PC-3 (cell line): ENCODE measurements around the gene TSPAN9. TPM values are rescaled to one million over a fixed set of nuclear protein-coding genes. Genes with fewer than 3 reads are reported as not detected.

Experiments
- ATAC-seq: fragments of 200-7000 bp; cut with Tn5 transposase; 2 replicates; pipeline ENCODE4 v1.9.1; 2020; ENCODE audit warnings: mild to moderate bottlenecking, moderate library complexity
- BruUV-seq: library from RNA; stranded (reverse); fragments of 400-500 nt; replicated peaks from 2 replicates; lab custom pipeline; 2021; lab: Mats Ljungman, UMichigan
- CTCF ChIA-PET: fragments of 300-600 bp; sonication (Branson Sonifier 250); formaldehyde crosslinking; loops from one replicate; lab custom pipeline; 2022; ENCODE audit warnings: antibody characterized with exemption; lab: Charles Lee
- POLR2A ChIA-PET: fragments of 300-600 bp; sonication (Branson Sonifier 250); formaldehyde crosslinking; loops from one replicate; lab custom pipeline; 2022; ENCODE audit warnings: antibody characterized with exemption; ENCODE audit not compliant: unreplicated experiment; lab: Charles Lee
- DNase-seq: peaks from one replicate; pipeline ENCODE4 v3.0.0-alpha.2; 2015
- H2AFZ ChIP-seq: fragments of 300-600 bp; sonication (generic); 2 replicates; pipeline ENCODE4 v1.6.0; 2016; ENCODE audit warnings: antibody characterized with exemption, low read length
- H3F3A ChIP-seq: fragments of 300-600 bp; sonication (generic); one replicate; pipeline ENCODE4 v1.6.0; 2017; ENCODE audit warnings: antibody characterized with exemption, low read length, control low read depth, mild to moderate bottlenecking; ENCODE audit not compliant: unreplicated experiment
- H3K27ac ChIP-seq: fragments of 300-600 bp; sonication (generic); 2 replicates; pipeline ENCODE4 v1.5.1; 2016; ENCODE audit warnings: mild to moderate bottlenecking, low read length
- H3K27me3 ChIP-seq: fragments of 300-600 bp; sonication (generic); 2 replicates; pipeline ENCODE4 v1.6.1; 2016; ENCODE audit warnings: low read length, mixed read lengths
- H3K36me3 ChIP-seq: fragments of 300-600 bp; sonication (generic); 2 replicates; pipeline ENCODE4 v1.6.1; 2016; ENCODE audit warnings: low read depth, mixed run types, low read length, mixed read lengths
- H3K4me1 ChIP-seq: fragments of 300-600 bp; sonication (generic); 2 replicates; pipeline ENCODE4 v1.5.1; 2016; ENCODE audit warnings: low read length; ENCODE audit not compliant: insufficient read depth
- H3K4me2 ChIP-seq: fragments of 300-600 bp; sonication (generic); 2 replicates; pipeline ENCODE4 v1.6.0; 2016; ENCODE audit warnings: low read length
- H3K4me3 ChIP-seq: fragments of 300-600 bp; sonication (generic); 2 replicates; pipeline ENCODE4 v1.5.1; 2016; ENCODE audit warnings: mild to moderate bottlenecking, low read length, mixed read lengths
- H3K79me2 ChIP-seq: fragments of 300-600 bp; sonication (generic); 2 replicates; pipeline ENCODE4 v1.6.1; 2017; ENCODE audit warnings: low read length, mixed read lengths
- H3K9ac ChIP-seq: fragments of 300-600 bp; sonication (generic); 2 replicates; pipeline ENCODE4 v1.6.0; 2016; ENCODE audit warnings: mild to moderate bottlenecking, low read length
- H3K9me2 ChIP-seq: fragments of 300-600 bp; sonication (generic); replicated peaks from 2 replicates; pipeline ENCODE4 v1.6.1; 2016; ENCODE audit warnings: mixed run types, low read length, mixed read lengths
- H3K9me3 ChIP-seq: fragments of 300-600 bp; sonication (generic); 2 replicates; pipeline ENCODE4 v1.6.1; 2016; ENCODE audit warnings: low read length, mixed read lengths
- H4K20me1 ChIP-seq: fragments of 300-600 bp; sonication (generic); 2 replicates; pipeline ENCODE4 v1.6.1; 2016; ENCODE audit warnings: low read length, mixed read lengths
- EZH2 ChIP-seq: fragments of 300-600 bp; sonication (generic); IDR thresholded peaks from one replicate; pipeline ENCODE4 v1.6.1; 2017; ENCODE audit warnings: antibody characterized with exemption, mild to moderate bottlenecking, low read length; ENCODE audit not compliant: unreplicated experiment
- EZH2phosphoT487 ChIP-seq: fragments of 300-600 bp; sonication (generic); IDR thresholded peaks from 2 replicates; pipeline ENCODE4 v1.6.1; 2018; ENCODE audit warnings: mild to moderate bottlenecking, antibody characterized with exemption, low read length, borderline replicate concordance
- intact Hi-C: fragments of 100-400 bp; cut with micrococcal nuclease; formaldehyde crosslinking; loops from 2 replicates; pipeline ENCODE4 v1.9.0; 2023
- total RNA-seq: library from RNA; depleted of rRNA; stranded (reverse); fragments of >200 nt; gene quantifications from 2 replicates; pipeline ENCODE4 v1.2.3, GENCODE V29; 2014
- TF ChIP-seq, protein P1 (sequence below): fragments of 300-600 bp; sonication (generic); conservative IDR thresholded peaks from 2 replicates; pipeline ENCODE4 v1.5.1; 2017; ENCODE audit warnings: antibody characterized with exemption, low read depth, mild to moderate bottlenecking, low read length

Gene TSPAN9
- total RNA-seq, 1 experiment from 2014 or later = 6.2 TPM

DNA sequence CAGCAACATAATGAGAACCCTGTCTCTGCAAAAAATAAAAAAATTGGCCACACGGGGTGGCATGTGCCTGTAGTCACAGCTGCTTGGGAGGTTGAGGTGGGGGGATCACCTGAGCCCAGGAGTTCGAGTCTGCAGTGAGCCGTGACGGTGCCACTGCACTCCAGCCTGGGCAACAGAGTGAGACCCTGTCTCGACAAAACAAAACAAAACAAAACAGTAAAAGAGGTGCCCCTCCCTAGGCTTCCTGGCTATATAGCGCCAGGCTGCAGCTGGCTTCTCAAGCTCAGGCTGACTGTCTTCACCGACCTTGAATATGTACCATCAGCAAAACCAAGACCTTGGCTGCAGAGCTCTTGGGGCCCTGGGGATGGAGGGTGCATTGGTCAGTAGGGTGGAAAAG is 29.4 kb downstream of the TSPAN9 start:
- intact Hi-C loops = no loop called here
- ChIA-PET POLR2A (no interaction called here), CTCF (no interaction called here)

DNA sequence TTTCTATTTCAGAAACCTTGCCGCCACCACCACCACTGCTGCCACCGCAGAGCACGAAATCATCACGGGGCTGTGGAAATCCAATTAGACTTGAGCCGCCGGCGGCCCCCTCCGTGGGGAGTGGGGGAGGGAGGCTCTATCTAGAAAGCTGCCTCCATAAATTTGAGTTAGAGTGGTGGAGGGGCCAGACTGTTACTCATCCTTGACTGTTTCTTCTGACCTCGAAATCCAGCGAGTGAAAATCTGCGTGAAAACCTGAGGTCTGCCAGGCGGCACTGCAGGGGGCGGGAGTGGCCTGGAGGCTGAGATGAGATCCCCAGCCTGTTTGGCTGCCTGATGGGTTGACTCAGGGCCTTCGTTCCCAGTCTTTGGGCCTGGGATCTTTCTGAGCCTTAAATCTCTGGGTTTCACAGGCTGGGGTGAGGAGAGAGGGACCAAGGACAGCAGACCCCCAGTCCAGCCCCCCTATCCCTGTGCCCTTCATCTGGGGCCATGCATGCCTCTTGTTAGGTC is 29.9 kb downstream of the TSPAN9 start:
- no peak overlapping the region for H3K27ac ChIP-seq
- H3K9me2 ChIP-seq = no peaks in the 10 kb centered on the region
- H3K9ac ChIP-seq = no peak overlapping the region
- H3K79me2 ChIP-seq = no peaks in the 10 kb centered on the region
- H2AFZ ChIP-seq = no peak overlapping the region
- H3K4me1 ChIP-seq = no peaks in the 10 kb centered on the region
- no peaks in the 10 kb centered on the region for H4K20me1 ChIP-seq
- BruUV-seq = no TSS peak
- H3K4me2 ChIP-seq = no peak overlapping the region
- no peaks in the 10 kb centered on the region for H3K27me3 ChIP-seq
- DNase-seq = no peak
- H3K4me3 ChIP-seq = no peak overlapping the region
- H3K36me3 ChIP-seq = no peaks in the 10 kb centered on the region
- TF ChIP-seq EZH2 = no peak
- TF ChIP-seq EZH2phosphoT487 = no peak
- TF ChIP-seq, protein P1, sequence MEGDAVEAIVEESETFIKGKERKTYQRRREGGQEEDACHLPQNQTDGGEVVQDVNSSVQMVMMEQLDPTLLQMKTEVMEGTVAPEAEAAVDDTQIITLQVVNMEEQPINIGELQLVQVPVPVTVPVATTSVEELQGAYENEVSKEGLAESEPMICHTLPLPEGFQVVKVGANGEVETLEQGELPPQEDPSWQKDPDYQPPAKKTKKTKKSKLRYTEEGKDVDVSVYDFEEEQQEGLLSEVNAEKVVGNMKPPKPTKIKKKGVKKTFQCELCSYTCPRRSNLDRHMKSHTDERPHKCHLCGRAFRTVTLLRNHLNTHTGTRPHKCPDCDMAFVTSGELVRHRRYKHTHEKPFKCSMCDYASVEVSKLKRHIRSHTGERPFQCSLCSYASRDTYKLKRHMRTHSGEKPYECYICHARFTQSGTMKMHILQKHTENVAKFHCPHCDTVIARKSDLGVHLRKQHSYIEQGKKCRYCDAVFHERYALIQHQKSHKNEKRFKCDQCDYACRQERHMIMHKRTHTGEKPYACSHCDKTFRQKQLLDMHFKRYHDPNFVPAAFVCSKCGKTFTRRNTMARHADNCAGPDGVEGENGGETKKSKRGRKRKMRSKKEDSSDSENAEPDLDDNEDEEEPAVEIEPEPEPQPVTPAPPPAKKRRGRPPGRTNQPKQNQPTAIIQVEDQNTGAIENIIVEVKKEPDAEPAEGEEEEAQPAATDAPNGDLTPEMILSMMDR = no peak
- no peak for ATAC-seq
- H3K9me3 ChIP-seq = no peaks in the 10 kb centered on the region
- intact Hi-C loops = no loop called here
- CTCF ChIA-PET = no interaction called here
- POLR2A ChIA-PET = no interaction called here
- H3F3A ChIP-seq = no peaks in the 10 kb centered on the region

More for the DNA sequence above, 29.4 kb downstream of the TSPAN9 start:
- BruUV-seq = no TSS peak
- DNase-seq (no peak), ATAC-seq (no peak)
- no peaks in the 10 kb centered on the region for H3F3A ChIP-seq
- no peaks in the 10 kb centered on the region for H3K27me3 ChIP-seq
- H3K9ac ChIP-seq = no peak overlapping the region
- no peak overlapping the region for H3K4me2 ChIP-seq
- no peaks in the 10 kb centered on the region for H3K9me3 ChIP-seq
- peaks cover 2% of the 10 kb centered on the region; the same call in 1 of the 2 replicates for H3K4me1 ChIP-seq
- no peak overlapping the region for H2AFZ ChIP-seq
- H4K20me1 ChIP-seq = no peaks in the 10 kb centered on the region
- TF ChIP-seq, protein P1 = no peak
- TF ChIP-seq EZH2 = no peak
- no peak for TF ChIP-seq EZH2phosphoT487
- no peak overlapping the region for H3K4me3 ChIP-seq
- H3K9me2 ChIP-seq = no peaks in the 10 kb centered on the region
- H3K36me3 ChIP-seq = no peaks in the 10 kb centered on the region
- no peak overlapping the region for H3K27ac ChIP-seq
- H3K79me2 ChIP-seq = no peaks in the 10 kb centered on the region

DNA sequence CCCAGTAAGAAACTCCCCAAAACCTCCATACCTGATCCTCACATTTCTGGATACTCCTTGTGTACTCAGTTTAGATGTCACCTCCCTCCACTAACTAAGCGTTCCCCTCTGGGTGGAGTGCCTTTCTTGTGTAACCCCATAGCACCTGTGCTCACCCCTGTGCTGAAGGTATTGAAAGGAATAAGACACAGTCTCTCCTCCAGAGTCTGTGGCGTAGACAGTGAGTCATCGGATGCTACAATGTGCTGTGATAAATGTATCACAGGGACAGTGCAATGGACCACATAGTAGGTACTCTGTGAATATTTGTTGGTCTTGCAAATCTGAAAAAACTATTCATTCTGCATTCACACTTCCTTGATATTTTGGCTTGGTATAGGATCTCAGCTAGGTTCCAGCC is 30.8 kb downstream of the TSPAN9 start:
- TF ChIP-seq EZH2 = no peak
- no peak for TF ChIP-seq EZH2phosphoT487
- TF ChIP-seq, protein P1 = no peak
- Histone ChIP-seq H3K79me2 (no peaks in the 10 kb centered on the region), H3K9me3 (no peaks in the 10 kb centered on the region), H2AFZ (no peak overlapping the region), H3K27me3 (no peaks in the 10 kb centered on the region), H3K9me2 (no peaks in the 10 kb centered on the region), H3K4me3 (no peak overlapping the region), H3K27ac (no peak overlapping the region), H3K4me2 (no peak overlapping the region), H3K9ac (no peak overlapping the region), H3F3A (no peaks in the 10 kb centered on the region), H4K20me1 (no peaks in the 10 kb centered on the region), H3K36me3 (no peaks in the 10 kb centered on the region), H3K4me1 (no peaks in the 10 kb centered on the region)
- CTCF ChIA-PET = no interaction called here
- DNase-seq = peak; percentile 11
- intact Hi-C loops = no loop called here
- POLR2A ChIA-PET = no interaction called here
- no TSS peak for BruUV-seq
- ATAC-seq = no peak; the same call in 1 of the 2 replicates
